Erythroblast (primary cell): Measurements from ENCODE around the gene IGF2BP3.

Experiments
- GATA1 ChIP-seq: IDR thresholded peaks from 2 replicates; pipeline ENCODE4 v1.6.1; 2011; ENCODE audit warnings: low read depth, mild to moderate bottlenecking, control low read depth, low read length, moderate library complexity
- POLR2A ChIP-seq: IDR thresholded peaks from 2 replicates; pipeline ENCODE4 v1.6.1; 2011; ENCODE audit warnings: mild to moderate bottlenecking, low read length

GRCh38 chr7:23445326-23445725 lies 25.0 kb downstream of the IGF2BP3 start:
- no peak for TF ChIP-seq POLR2A
- no peak for TF ChIP-seq GATA1
